ENCODE measurements around the gene EXOC6.

Gene EXOC6

DNA sequence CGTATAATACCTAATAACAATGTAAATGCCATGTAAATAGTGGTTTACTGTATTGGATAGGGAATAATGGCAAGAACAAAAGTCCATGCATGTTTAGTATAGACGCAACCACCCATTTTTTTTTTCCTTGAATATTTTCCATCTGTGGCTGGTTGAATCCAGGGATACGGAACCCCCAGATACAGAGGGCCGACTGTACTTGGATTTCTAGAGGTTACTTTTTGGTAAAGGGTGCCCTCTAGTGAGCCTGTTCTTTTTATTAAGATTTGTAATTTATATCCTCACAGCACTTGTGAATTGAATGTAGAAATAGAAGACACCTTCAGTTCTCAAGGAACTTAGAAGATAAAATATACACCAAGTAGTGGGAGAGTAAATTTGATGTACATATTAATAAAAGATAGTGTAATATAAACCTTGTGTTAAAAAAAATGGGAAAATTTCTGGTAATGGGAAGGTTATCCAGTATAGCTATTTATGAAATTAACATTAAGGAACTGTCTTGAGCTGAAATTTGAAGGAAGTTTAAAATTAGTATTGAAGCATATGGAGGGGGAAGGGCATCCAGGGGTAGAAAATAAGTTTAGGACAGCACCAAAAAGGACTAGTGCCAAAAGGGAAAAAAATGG is 32.0 kb downstream of the EXOC6 start:
- no peak for TF ChIP-seq GATA2 (IDR thresholded peaks at IDR 0.05; ENCODE audit: low read depth, low read length)
- TF ChIP-seq GATA3 (IDR thresholded peaks at IDR 0.05; ENCODE audit: low read depth, low read length) = no peak

DNA sequence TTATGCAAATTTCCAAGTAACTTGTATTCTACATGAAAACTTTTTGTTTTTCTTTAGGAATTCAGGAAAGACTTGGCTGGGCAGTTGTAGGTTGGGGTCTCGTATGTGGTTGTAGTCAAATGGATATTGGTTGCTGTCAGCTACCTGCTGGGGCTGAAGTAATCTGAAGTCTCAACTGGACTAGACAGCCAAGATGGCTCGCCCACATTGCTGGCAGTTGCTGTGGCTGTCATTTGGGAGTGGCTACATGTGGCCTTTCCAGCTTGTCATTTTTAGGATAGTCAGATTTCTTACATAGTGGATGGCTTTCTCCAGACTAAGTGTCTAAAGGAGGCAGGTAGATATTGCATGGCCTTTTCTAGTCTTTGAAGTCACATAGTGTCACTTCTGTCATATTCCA is 32.6 kb downstream of the EXOC6 start:
- no peak for TF ChIP-seq GATA2 (IDR thresholded peaks at IDR 0.05; ENCODE audit: low read depth, low read length)
- TF ChIP-seq GATA3 (IDR thresholded peaks at IDR 0.05; ENCODE audit: low read depth, low read length) = no peak

DNA sequence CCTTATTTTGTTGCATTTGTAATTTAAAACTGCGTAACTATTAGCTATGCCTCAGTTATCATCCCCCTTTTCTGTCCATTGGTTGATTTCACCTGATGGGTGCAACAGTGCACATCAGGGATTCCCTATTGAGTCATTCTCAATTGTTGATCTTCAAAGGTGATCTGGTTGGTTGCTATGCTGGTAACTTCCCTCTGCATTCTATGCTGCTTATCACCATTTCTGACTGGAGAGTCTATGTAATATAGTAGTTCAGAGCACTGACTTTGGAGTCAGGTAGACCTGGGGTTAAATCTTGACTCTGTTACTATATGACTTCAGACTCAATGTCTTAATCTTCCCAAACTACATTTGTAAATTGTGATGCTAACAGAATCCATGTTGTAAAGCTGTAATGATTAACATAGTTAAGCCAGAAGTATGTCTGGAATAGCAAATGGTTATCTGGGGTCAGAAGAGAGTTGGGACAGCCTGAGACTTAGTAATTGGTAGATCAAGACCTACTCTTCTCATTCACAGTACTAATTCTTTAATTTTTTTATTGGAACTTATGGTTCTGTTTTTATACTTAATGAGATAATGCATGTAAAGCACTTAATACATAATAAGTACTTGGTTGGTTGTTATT is 38.1 kb downstream of the EXOC6 start:
- no peak for TF ChIP-seq GATA2 (IDR thresholded peaks at IDR 0.05; ENCODE audit: low read depth, low read length)

DNA sequence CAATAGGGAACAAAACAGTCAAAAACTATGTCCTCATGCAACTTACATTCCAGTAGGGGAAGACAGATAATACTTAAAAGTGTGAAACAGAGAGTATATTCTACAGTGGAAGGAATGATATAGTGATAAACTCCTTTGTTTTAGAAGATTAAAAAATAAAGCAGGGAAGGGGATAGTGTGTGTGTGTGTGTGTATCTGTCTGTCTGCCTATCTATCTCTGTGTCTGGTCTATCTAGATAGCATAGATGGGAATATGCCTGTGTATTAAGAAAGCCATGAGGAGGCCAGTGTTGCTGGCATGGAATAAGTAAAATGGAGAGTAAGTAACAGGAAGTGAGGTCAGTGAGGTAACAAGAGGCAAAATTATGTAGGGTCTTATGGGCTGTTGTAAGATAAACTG is 42.2 kb downstream of the EXOC6 start:
- no peak for TF ChIP-seq GATA3 (IDR thresholded peaks at IDR 0.05; ENCODE audit: low read depth, low read length)
- no peak for TF ChIP-seq GATA2 (IDR thresholded peaks at IDR 0.05; ENCODE audit: low read depth, low read length)

DNA sequence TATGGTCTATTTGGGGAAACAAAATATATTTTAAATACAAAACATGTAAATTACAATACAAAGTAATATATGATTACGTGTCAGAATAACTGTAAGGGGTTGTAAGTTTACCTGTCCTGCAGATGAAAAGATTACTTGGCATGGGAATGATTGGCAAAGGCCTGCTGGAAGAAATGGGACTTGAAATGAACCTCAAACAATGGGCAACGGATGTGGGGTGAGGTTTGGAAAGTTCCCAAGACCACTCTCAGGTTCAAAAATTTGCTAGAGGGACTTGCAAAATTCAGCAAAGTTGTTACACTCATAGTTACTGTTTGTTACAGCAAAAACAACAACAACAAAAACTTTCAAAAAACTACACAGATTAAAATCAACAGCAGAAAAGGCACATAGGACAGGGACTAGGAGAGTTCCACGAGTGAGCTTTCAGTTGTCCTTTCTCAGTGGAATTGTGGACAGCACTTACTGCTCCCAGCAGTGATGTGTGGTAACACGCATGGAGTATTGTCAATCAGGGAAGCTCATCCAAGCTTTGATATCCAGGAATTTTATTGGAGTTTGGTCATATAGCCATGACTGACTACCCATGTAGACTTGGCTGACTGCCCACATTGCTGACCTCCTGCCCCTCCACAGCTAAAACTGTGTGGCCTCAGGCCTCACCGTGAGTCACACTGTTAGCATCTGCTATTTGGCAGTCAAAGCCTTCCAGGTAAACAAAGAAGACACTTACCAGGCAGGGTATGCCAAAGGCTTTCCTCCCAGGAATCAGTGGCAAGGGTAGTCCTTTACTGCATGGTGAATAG is 43.8 kb downstream of the EXOC6 start:
- TF ChIP-seq GATA3 (IDR thresholded peaks at IDR 0.05; ENCODE audit: low read depth, low read length) (no peak), GATA2 (IDR thresholded peaks at IDR 0.05; ENCODE audit: low read depth, low read length) (no peak)

DNA sequence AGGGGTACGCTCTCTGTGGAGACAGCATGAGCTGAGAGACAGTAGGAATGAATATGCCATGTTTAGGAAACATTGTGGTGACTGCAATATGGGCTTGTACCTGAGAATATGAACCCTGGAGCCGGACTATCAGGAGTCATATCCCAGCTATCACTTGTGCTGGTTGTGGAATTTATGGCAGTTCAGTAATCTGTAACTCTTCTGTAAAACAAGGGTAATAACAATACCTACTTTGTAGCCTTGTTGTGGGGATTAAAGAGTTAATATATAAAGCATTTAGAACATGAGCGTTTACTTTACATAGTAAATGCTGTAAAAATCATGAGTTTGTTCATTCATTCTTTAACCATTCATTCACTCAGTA is 44.4 kb downstream of the EXOC6 start:
- TF ChIP-seq GATA2 (IDR thresholded peaks at IDR 0.05; ENCODE audit: low read depth, low read length) (no peak), GATA3 (IDR thresholded peaks at IDR 0.05; ENCODE audit: low read depth, low read length) (no peak)

DNA sequence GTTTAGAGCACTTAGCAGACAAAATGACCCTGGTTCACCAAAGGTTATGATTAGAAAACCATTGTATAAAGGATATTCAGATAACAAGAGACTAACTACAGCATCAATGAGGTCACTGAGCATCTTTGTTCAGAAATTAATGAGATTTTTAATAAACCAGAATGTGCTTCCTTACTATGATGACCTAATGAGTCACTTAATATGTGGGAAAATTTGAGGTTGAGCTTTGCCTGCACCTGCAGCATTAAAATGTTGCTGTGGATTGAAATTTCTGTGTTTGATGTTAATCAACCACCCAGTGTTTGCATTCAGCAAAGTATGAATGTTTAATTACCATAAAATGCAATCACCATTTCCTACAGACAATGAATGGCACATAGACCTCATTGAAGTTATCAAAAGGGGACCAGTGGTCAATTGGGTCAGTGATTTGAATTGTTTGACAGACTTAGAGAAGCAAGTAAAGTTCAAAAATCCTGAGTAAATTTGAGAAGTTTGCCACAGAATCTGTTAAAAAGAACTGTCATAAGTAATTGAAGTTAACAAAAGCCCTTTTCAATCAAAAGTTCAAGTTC is 45.8 kb downstream of the EXOC6 start:
- no peak for TF ChIP-seq GATA3 (IDR thresholded peaks at IDR 0.05; ENCODE audit: low read depth, low read length)

DNA sequence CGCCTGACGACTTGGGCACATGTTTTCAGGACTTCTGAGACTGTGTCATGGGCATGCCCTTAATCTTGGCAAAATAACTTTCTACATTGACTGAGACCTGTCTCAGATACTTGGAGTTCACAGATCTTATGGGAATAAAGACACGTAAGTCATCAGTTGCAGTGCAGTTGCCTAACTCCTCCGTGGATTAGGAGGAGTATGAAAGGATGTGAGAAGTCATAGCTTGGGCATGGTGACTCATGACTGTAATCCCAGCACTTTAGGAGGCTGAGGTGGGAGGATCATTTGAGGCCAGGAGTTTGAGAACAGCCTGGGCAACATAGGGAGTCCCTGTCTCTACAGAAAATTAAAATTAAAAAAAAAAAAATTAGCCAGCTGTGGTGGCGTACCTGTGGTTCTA is 49.6 kb downstream of the EXOC6 start:
- no peak for TF ChIP-seq GATA3 (IDR thresholded peaks at IDR 0.05; ENCODE audit: low read depth, low read length)
- TF ChIP-seq GATA2 (IDR thresholded peaks at IDR 0.05; ENCODE audit: low read depth, low read length) = no peak

DNA sequence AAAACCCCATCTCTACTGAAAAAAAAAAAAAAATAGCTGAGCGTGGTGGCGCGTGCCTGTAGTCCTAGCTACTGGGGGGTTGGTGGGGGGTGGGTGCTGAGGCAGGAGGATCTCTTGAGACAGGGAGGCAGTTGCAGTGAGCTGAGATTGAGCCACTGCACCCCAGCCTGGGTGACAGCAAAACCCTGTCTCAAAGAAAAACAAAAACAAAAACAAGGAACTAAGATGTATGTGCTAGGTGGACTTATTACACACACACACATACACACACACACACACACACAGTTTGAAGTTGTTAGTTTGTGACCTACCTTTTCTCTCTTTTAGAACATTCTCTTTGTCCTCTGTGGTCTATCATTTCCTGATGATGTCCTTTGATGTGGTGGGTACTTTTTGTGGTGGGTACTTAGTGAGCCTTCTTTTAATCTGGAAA is 53.5 kb downstream of the EXOC6 start:
- TF ChIP-seq GATA3 (IDR thresholded peaks at IDR 0.05; ENCODE audit: low read depth, low read length) (no peak), GATA2 (IDR thresholded peaks at IDR 0.05; ENCODE audit: low read depth, low read length) (no peak)

DNA sequence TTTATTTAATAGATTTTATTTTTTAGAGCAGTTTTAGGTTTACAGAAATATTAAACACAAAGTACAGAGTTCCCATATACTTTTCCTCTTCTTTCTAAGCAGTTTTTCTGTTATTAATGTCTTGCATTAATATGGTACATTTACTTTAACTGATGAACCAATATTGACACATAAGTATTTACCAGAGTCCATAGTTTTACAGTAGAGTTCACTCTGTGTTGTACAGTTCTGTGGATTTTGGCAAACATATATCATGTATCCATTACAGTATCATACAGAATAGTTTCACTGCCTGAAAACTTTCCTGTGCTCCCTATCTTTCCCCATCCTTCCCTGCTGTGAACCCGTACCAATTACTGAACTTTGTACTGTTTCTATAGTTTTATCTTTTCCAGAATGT is 55.3 kb downstream of the EXOC6 start:
- TF ChIP-seq GATA2 (IDR thresholded peaks at IDR 0.05; ENCODE audit: low read depth, low read length) (no peak), GATA3 (IDR thresholded peaks at IDR 0.05; ENCODE audit: low read depth, low read length) (no peak)

DNA sequence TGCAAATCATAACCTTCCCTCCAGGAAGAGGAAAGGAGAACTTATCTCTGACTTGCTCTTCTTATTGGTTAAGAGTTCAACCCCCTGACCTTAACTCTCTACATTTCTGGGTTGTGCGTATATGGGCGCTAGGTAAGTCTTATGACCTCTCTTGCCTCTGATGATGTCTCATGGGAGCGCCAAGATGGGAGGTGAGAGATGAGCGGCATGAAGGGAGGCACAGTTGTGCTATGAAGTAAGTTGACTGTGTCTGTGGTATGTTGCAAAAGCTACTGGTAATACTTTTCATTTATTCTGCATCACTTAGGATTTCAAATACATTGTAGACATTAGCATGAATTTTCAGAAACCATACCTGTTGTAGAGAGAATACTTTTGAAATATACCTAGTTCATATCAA is 59.0 kb downstream of the EXOC6 start:
- TF ChIP-seq GATA3 (IDR thresholded peaks at IDR 0.05; ENCODE audit: low read depth, low read length) (no peak), GATA2 (IDR thresholded peaks at IDR 0.05; ENCODE audit: low read depth, low read length) (no peak)

DNA sequence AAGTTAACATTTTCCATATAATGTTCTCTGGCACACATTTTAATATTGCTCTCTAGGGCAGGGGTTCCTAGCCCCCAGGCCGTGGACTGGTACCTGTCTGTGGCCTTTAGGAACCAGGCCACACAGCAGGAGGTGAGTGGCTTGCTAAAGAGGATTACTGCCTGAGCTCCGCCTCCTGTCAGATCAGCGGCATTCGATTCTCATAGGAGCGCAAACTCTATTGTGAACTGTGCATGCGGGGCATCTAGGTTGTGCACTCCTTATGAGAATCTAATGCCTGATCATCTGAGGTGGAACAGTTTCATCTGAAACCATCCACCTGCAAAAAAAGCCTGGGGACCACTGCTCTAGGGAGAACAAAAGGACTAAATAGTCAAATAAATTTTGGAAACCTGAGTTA is 65.7 kb downstream of the EXOC6 start:
- no peak for TF ChIP-seq GATA2 (IDR thresholded peaks at IDR 0.05; ENCODE audit: low read depth, low read length)
- no peak for TF ChIP-seq GATA3 (IDR thresholded peaks at IDR 0.05; ENCODE audit: low read depth, low read length)

DNA sequence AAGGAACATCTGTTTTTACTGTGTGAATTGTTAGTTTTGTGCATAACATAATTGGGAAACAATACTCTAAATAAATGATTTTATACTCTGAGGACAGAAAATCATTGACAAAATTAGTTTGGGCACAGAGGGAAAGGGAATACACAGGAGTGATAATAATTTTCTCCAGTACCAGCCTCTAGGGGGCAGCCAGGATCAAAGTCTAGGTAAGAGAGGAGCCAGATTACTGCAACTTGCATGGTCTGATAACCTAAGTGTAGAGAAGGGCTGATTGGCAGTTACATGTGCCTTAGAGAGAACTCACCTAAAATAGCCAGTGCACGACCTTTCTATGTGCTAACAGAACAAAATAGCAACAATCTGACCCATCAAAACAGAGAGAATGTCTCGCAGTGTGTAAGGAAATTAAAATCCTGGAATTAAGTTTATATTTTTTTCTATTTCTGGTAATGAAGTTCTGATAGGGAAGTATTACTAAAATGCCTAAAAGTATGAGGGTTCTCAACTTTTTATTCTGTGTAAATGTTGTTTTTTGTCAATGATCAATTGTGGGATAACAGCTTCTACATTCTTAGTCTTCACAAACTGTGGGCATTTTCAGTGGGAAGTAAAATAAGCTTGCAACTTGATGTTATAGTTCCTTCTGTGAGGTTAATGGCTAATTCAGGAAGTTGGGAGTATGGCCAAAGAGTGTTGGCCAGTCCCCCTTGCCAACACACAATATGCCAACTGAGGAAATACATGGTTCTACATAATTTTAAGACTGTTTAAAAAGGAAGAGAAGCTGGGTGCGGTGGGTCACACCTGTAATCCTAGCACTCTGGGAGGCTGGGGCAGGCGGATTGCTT is 66.4 kb downstream of the EXOC6 start:
- no peak for TF ChIP-seq GATA2 (IDR thresholded peaks at IDR 0.05; ENCODE audit: low read depth, low read length)
- no peak for TF ChIP-seq GATA3 (IDR thresholded peaks at IDR 0.05; ENCODE audit: low read depth, low read length)

DNA sequence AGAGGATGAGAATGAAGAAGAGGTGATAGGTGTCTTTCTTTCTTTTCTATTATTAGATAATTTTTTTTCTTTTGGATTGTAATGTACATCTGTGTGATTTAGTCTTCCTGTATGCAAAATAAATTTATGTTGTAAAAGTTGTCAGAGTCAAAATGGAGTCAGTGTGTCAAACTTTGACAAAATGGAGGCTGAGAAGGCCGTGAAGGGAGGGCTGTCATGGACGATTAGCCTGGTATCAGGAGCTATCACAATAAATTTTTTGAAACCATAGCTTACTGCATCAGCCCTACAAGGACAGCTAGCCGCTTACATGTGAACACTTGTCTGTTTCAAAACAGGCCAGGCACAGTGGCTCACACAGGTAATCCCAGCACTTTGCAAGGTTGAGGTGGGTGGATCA is 67.6 kb downstream of the EXOC6 start:
- no peak for TF ChIP-seq GATA3 (IDR thresholded peaks at IDR 0.05; ENCODE audit: low read depth, low read length)
- no peak for TF ChIP-seq GATA2 (IDR thresholded peaks at IDR 0.05; ENCODE audit: low read depth, low read length)
